Cardiac muscle cell (in vitro differentiated cells and primary cell): ENCODE results near the gene ELL. TPM values are rescaled to one million over a fixed set of nuclear protein-coding genes. Genes with fewer than 3 reads are reported as not detected.

Source experiments
- DNase-seq, 2 donors: peaks; one replicate each; pipeline versions ENCODE4 v3.0.0 to v3.0.0-alpha.2; 2010 to 2017; ENCODE audit warnings: low read depth in 1 of 2, low spot score in 1 of 2
- H3K27ac ChIP-seq: fragments of 200-600 bp; sonication (generic); 2 replicates; pipeline ENCODE4 v1.5.1; 2016
- H3K27me3 ChIP-seq: fragments of 200-600 bp; sonication (generic); 2 replicates; pipeline ENCODE4 v1.6.0; 2016; ENCODE audit warnings: control low read depth
- H3K36me3 ChIP-seq: fragments of 200-600 bp; sonication (generic); 2 replicates; pipeline ENCODE4 v1.5.1; 2016; ENCODE audit warnings: control low read depth
- H3K4me1 ChIP-seq: fragments of 200-600 bp; sonication (generic); 2 replicates; pipeline ENCODE4 v1.8.1; 2017; ENCODE audit warnings: low read depth, mild to moderate bottlenecking, mixed run types
- H3K4me3 ChIP-seq: fragments of 200-600 bp; sonication (generic); 2 replicates; pipeline ENCODE4 v1.5.1; 2016; ENCODE audit warnings: mild to moderate bottlenecking
- H3K9me3 ChIP-seq: fragments of 200-600 bp; sonication (generic); 2 replicates; pipeline ENCODE4 v1.5.1; 2017; ENCODE audit warnings: low read depth, mild to moderate bottlenecking, control low read depth
- polyA plus RNA-seq: library from polyadenylated mRNA; unstranded; fragments of >200 nt; fragmentation: Nextera tagmentation; extraction: Ambion mirVana; gene quantifications from 2 replicates; pipeline ENCODE4 v1.2.1, GENCODE V29; 2016
- total RNA-seq: library from RNA; depleted of rRNA; stranded (reverse); fragments of >200 nt; gene quantifications from 2 replicates; pipeline ENCODE4 v1.2.3, GENCODE V29; 2016
- TF ChIP-seq, protein P1 (sequence below): IDR thresholded peaks from 2 replicates; pipeline ENCODE4 v1.5.1; 2012; ENCODE audit warnings: low read depth, mild to moderate bottlenecking, low read length

The ELL gene
- total and polyA plus RNA-seq, 2 experiments from 2014 or later = 14.8 to 20.7 TPM

DNA sequence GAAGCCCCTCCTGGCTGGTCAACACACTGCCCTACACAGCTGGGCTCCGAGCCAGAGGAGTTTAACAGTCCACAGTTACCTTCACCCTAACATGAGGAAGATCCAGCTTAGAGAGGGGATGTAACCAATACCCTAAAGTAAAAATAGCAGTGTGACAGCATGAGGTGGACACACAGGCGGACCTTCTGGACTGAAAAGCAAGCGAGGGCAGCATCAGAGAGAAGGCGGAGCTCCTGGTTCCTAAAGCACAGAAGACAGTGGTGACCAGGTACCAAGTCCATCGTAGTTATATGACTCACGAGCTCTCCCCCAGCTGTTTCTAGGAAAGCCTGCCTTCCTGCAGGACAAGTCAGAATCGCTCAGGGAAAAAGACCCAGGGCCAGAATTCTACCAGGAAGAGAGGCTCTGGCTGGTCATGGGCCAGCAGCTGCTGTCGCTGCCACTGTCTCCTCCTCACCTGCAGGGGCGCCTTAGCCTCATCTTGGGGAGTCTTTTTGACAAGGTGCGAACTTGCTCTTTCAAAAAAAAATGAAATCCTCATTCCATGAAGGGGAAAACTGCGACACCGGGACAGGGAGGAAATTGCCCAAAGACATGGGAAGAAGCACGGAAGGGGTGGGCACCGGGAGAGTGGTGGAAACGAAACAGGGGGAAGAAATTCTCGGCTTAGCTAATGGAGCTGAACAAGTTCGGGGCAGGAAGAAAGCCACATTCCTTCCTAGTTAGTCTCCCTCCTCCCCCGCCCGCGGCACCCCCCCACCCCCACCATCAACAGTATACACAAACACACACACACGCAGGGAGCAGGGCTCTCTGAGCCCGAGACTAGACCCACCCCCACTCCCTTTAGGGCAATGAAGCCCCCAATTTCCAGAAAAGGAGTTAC lies 1.7 kb downstream of the ELL start:
- no peaks in the 10 kb centered on the region for H3K36me3 ChIP-seq
- no peaks in the 10 kb centered on the region for H3K9me3 ChIP-seq
- H3K4me3 ChIP-seq = peak overlapping the region; percentile 95
- no peaks in the 10 kb centered on the region for H3K27me3 ChIP-seq
- DNase-seq = peak; percentile 66 to 81
- TF ChIP-seq, protein P1, sequence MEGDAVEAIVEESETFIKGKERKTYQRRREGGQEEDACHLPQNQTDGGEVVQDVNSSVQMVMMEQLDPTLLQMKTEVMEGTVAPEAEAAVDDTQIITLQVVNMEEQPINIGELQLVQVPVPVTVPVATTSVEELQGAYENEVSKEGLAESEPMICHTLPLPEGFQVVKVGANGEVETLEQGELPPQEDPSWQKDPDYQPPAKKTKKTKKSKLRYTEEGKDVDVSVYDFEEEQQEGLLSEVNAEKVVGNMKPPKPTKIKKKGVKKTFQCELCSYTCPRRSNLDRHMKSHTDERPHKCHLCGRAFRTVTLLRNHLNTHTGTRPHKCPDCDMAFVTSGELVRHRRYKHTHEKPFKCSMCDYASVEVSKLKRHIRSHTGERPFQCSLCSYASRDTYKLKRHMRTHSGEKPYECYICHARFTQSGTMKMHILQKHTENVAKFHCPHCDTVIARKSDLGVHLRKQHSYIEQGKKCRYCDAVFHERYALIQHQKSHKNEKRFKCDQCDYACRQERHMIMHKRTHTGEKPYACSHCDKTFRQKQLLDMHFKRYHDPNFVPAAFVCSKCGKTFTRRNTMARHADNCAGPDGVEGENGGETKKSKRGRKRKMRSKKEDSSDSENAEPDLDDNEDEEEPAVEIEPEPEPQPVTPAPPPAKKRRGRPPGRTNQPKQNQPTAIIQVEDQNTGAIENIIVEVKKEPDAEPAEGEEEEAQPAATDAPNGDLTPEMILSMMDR = peak; percentile 70
- H3K4me1 ChIP-seq = peaks cover 23% of the 10 kb centered on the region
- H3K27ac ChIP-seq = peak overlapping the region; percentile 80

DNA sequence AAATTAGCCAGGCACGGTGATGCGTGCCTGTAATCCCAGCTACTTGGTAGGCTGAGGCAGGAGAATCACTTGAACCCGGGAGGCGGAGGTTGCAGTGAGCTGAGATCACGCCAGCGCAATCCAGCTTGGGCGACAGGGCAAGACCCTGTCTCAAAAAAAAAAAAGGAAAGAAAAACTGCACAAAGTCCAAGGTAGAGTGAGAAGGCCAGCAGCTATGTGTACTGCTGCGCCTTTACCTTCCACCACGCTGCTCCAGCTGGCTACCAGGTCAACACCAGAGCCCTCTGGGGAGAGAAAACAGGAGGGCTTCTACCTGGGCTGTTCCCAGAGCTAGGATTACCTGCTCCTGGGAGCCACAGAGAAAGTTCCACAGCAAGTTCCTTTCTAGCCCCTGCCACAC lies 3.2 kb downstream of the ELL start:
- no peak for DNase-seq
- H3K4me3 ChIP-seq = no peak overlapping the region
- no peaks in the 10 kb centered on the region for H3K36me3 ChIP-seq
- H3K9me3 ChIP-seq = no peaks in the 10 kb centered on the region
- peaks cover 36% of the 10 kb centered on the region for H3K4me1 ChIP-seq
- TF ChIP-seq, protein P1 = no peak
- H3K27ac ChIP-seq = no peak overlapping the region
- H3K27me3 ChIP-seq = no peaks in the 10 kb centered on the region

DNA sequence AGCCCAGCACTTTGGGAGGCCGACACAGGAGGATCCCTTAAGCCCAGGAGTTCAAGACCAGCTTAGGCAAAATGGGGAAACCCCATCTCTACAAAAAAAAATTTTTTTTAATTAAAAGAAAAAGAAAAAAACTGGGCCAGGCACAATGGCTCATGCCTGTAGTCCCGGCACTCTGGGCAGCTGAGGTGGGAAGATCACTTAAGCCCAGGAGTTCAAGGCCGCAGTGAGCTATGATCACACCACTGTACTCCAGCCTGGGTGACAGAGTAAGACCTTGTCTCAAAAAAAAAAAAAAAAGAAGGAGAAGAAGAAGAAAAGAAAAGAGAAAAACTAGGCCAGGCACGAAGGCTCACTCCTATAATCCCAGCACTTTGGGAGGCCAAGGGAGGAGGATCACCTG lies 4.3 kb downstream of the ELL start:
- H3K27ac ChIP-seq = no peak overlapping the region
- no peaks in the 10 kb centered on the region for H3K36me3 ChIP-seq
- no peak overlapping the region for H3K4me3 ChIP-seq
- no peak for DNase-seq
- no peaks in the 10 kb centered on the region for H3K27me3 ChIP-seq
- H3K9me3 ChIP-seq = no peaks in the 10 kb centered on the region
- TF ChIP-seq, protein P1 = no peak
- peaks cover 46% of the 10 kb centered on the region for H3K4me1 ChIP-seq

DNA sequence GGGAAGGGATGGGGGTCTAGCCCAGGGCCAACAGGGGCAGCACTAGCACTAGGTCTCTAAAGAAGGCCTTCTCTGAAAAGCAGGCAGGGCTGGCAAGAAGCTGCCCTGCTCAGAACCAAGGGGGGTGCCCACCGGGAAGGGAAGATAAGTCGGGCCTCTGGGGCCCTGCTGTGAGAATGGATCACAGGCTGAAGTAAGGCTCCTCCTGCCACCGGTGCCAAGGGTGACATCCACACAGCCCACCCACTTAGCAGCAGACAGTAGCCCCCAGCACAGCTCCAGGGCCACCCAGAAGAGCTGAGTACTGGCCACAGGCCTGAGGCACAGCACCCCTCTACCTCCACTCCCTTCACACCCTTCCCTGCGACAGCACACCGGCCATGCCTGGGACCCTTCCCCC lies 5.9 kb downstream of the ELL start:
- Histone ChIP-seq H3K9me3 (no peaks in the 10 kb centered on the region), H3K36me3 (no peaks in the 10 kb centered on the region), H3K4me3 (no peak overlapping the region), H3K27me3 (no peaks in the 10 kb centered on the region), H3K27ac (peak overlapping the region; percentile 88), H3K4me1 (peaks cover 46% of the 10 kb centered on the region)
- DNase-seq = no peak
- TF ChIP-seq, protein P1 = no peak

DNA sequence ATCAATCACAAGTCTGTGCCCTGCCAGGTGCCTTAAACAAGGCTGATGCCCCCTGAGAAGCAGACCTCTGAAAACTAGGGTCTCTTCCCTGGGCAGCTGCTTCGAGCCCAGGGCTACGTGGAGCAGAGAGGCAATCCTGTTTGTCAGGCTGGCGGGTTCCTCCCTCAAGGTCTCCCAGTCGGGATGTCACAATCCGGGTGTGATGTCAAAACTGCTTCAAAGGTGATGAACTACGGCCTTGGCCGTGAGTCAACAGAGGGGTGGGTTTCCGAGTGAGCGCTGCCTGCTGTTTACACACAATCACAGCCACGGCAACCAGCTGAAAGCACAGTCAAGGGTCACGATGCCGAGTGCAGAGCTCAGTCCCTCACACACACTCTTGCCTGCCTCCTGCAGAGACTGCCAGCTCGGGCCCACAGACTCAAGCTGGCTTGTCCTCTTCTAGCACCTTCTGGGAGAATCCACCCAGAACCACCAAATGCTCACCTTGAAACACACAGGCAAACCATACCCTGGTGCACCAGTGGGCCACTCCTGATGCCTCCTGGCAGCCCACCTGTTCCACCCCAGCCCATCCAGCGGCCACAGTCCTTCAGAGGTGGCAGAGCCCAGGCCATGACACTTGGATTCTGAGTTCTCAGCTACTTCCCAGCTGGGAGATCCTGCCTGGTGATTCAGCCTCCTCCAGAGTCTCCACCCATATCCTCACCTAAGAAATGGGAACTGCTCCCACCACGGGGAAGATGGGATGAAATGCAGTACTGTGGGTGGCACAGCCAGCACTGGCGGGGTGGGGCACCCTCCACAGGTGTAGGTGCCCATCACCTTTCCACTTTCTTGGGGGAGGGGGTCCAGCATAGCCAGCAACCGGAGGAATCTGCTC lies 6.8 kb downstream of the ELL start:
- TF ChIP-seq, protein P1 = no peak
- Histone ChIP-seq H3K9me3 (no peaks in the 10 kb centered on the region), H3K27me3 (no peaks in the 10 kb centered on the region), H3K36me3 (no peaks in the 10 kb centered on the region), H3K27ac (peak overlapping the region; percentile 88), H3K4me1 (peaks cover 45% of the 10 kb centered on the region), H3K4me3 (no peak overlapping the region)
- DNase-seq = peak; percentile 32 to 87
